ENCODE measurements around the gene BSN. TPM values are rescaled to one million over a fixed set of nuclear protein-coding genes. Genes with fewer than 3 reads are reported as not detected.

The BSN gene
- total RNA-seq, 4 donors from 2014 or later: 0.11 to 0.19 (median 0.16) TPM

- no peaks in the 10 kb centered on the region for H3K36me3 ChIP-seq
- no peak overlapping the region for H3K27ac ChIP-seq
- TF ChIP-seq POLR2A (IDR thresholded peaks at IDR 0.05) (no peak), CTCF (IDR thresholded peaks at IDR 0.05) (no peak)
- DNase-seq: no peak
- H3K27me3 ChIP-seq: no peaks in the 10 kb centered on the region
- intact Hi-C loops (cut with DNase I): no loop called here
- H3K9me3 ChIP-seq: no peaks in the 10 kb centered on the region
- WGBS, 2 donors: 53 to 64% methylated on average over 4 of the region's 4 CpGs
- no peak overlapping the region for H3K4me3 ChIP-seq
- no peaks in the 10 kb centered on the region for H3K4me1 ChIP-seq
Measured at GRCh38 chr3:49618412-49618811, 64.1 kb downstream of the BSN start.

- 74 to 75% methylated on average over 4 to 5 of the region's 5 CpGs for WGBS, 2 donors
- Histone ChIP-seq H3K27me3 (no peaks in the 10 kb centered on the region), H3K4me1 (no peaks in the 10 kb centered on the region), H3K36me3 (no peaks in the 10 kb centered on the region), H3K9me3 (no peaks in the 10 kb centered on the region), H3K4me3 (no peak overlapping the region), H3K27ac (no peak overlapping the region)
- no peak for TF ChIP-seq POLR2A (IDR thresholded peaks at IDR 0.05)
- no peak for TF ChIP-seq CTCF (IDR thresholded peaks at IDR 0.05)
- DNase-seq: no peak
- intact Hi-C loops (cut with DNase I): no loop called here
Measured at GRCh38 chr3:49619649-49620048, 65.4 kb downstream of the BSN start.

DNA sequence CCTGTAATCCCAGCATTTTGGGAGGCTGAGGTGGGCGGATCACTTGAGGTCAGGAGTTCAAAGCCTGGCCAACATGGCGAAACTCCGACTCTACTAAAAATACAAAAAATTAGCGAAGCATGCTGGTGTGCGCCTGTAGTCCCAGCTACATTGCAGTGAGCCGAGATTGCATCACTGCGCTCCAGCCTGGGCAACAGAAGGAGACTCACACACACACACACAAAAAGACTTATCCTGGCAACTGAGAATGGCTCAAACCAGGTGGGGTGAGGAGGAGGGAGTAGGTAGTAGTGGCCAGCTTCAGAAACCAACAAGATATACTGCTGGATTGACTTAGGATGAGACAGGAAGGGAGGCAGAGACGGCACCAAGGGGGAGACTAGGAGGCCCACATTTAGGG, 66.5 kb downstream of the BSN start:
- H3K36me3 ChIP-seq: no peaks in the 10 kb centered on the region
- H3K9me3 ChIP-seq: no peaks in the 10 kb centered on the region
- no peaks in the 10 kb centered on the region for H3K27me3 ChIP-seq
- TF ChIP-seq CTCF (IDR thresholded peaks at IDR 0.05) (no peak), POLR2A (IDR thresholded peaks at IDR 0.05) (no peak)
- no peak for DNase-seq
- H3K4me1 ChIP-seq: no peaks in the 10 kb centered on the region
- H3K4me3 ChIP-seq: no peak overlapping the region
- no peak overlapping the region for H3K27ac ChIP-seq
- WGBS, 2 donors: 94 to 96% methylated on average over 7 of the region's 8 CpGs
- intact Hi-C loops (cut with DNase I): no loop called here

GRCh38 chr3:49623071-49623470, 68.8 kb downstream of the BSN start:
- no peaks in the 10 kb centered on the region for H3K4me1 ChIP-seq
- intact Hi-C loops (cut with DNase I): no loop called here
- no peaks in the 10 kb centered on the region for H3K27me3 ChIP-seq
- H3K27ac ChIP-seq: no peak overlapping the region
- no peaks in the 10 kb centered on the region for H3K36me3 ChIP-seq
- WGBS, 2 donors: 67 to 92% methylated on average over 1 of the region's 1 CpG
- DNase-seq: no peak
- H3K4me3 ChIP-seq: no peak overlapping the region
- no peak for TF ChIP-seq CTCF (IDR thresholded peaks at IDR 0.05)
- no peak for TF ChIP-seq POLR2A (IDR thresholded peaks at IDR 0.05)
- no peaks in the 10 kb centered on the region for H3K9me3 ChIP-seq

GRCh38 chr3:49625071-49625470, 70.8 kb downstream of the BSN start:
- intact Hi-C loops (cut with DNase I): no loop called here
- H3K4me3 ChIP-seq: no peak overlapping the region
- no peak for TF ChIP-seq POLR2A (IDR thresholded peaks at IDR 0.05)
- no peak for TF ChIP-seq CTCF (IDR thresholded peaks at IDR 0.05)
- H3K4me1 ChIP-seq: no peaks in the 10 kb centered on the region
- DNase-seq: no peak
- WGBS, 2 donors: 95 to 97% methylated on average over 10 to 13 of the region's 13 CpGs
- H3K27me3 ChIP-seq: no peaks in the 10 kb centered on the region
- H3K36me3 ChIP-seq: no peaks in the 10 kb centered on the region
- no peaks in the 10 kb centered on the region for H3K9me3 ChIP-seq
- no peak overlapping the region for H3K27ac ChIP-seq
